WTC11 (cell line): ENCODE data around the gene C2orf80. TPM values are rescaled to one million over a fixed set of nuclear protein-coding genes. Genes with fewer than 3 reads are reported as not detected.

ENCODE experiments used
- ATAC-seq: fragments of 200-7000 bp; cut with Tn5 transposase; 2 replicates; pipeline ENCODE4 v1.10.0; 2021; ENCODE audit warnings: mild to moderate bottlenecking, moderate library complexity
- CTCF ChIA-PET: fragments of 300-600 bp; sonication (Branson Sonifier 250); formaldehyde crosslinking; loops from one replicate; lab custom pipeline; 2021; ENCODE audit warnings: antibody characterized with exemption; lab: Charles Lee
- POLR2A ChIA-PET: fragments of 350-600 bp; sonication (Branson Sonifier 250); formaldehyde crosslinking; loops from one replicate; lab custom pipeline; 2021; ENCODE audit warnings: antibody characterized with exemption; lab: Charles Lee
- DNase-seq: peaks from one replicate; pipeline ENCODE4 v3.0.0; 2021; ENCODE audit warnings: low spot score
- H3K27ac Mint-ChIP-seq: 2 replicates; pipeline ENCODE4 v1.8.0; 2021; ENCODE audit warnings: mixed read lengths
- H3K27me3 Mint-ChIP-seq: 2 replicates; pipeline ENCODE4 v1.8.0; 2021; ENCODE audit warnings: low read depth, mild to moderate bottlenecking, moderate library complexity, mixed read lengths
- H3K36me3 Mint-ChIP-seq: 2 replicates; pipeline ENCODE4 v1.8.0; 2021; ENCODE audit warnings: mixed read lengths
- H3K4me1 Mint-ChIP-seq: 2 replicates; pipeline ENCODE4 v1.8.0; 2022; ENCODE audit warnings: mixed read lengths
- H3K4me3 Mint-ChIP-seq: 2 replicates; pipeline ENCODE4 v1.8.0; 2021; ENCODE audit warnings: mild to moderate bottlenecking, moderate library complexity, mixed read lengths
- H3K9me3 Mint-ChIP-seq: 2 replicates; pipeline ENCODE4 v1.8.0; 2021; ENCODE audit warnings: mixed read lengths
- ATF1 ChIP-seq: sonication (generic); formaldehyde crosslinking; IDR thresholded peaks from 2 replicates; pipeline ENCODE4 v1.8.1; 2023; ENCODE audit warnings: mild to moderate bottlenecking, moderate library complexity, missing genetic modification reagents
- FOXJ3 ChIP-seq: sonication (generic); formaldehyde crosslinking; IDR thresholded peaks from 2 replicates; pipeline ENCODE4 v1.9.0; 2021; ENCODE audit warnings: missing genetic modification reagents, mild to moderate bottlenecking, borderline replicate concordance
- GTF2I ChIP-seq: fragments of 250-450 bp; sonication (Bioruptor Pico); conservative IDR thresholded peaks from 2 replicates; pipeline ENCODE4 v1.4.0; 2021; ENCODE audit warnings: mild to moderate bottlenecking
- HMGA2 ChIP-seq: fragments of 250-450 bp; sonication (Bioruptor Pico); IDR thresholded peaks from 2 replicates; pipeline ENCODE4 v1.4.0; 2021; ENCODE audit warnings: mild to moderate bottlenecking, moderate library complexity
- IRF2 ChIP-seq: sonication (generic); formaldehyde crosslinking; IDR thresholded peaks from 2 replicates; pipeline ENCODE4 v1.8.0; 2022; ENCODE audit warnings: low read depth, missing genetic modification reagents, borderline replicate concordance
- MXD4 ChIP-seq: fragments of 250-450 bp; sonication (Bioruptor Pico); IDR thresholded peaks from 2 replicates; pipeline ENCODE4 v1.8.0; 2021; ENCODE audit warnings: mild to moderate bottlenecking, moderate library complexity, borderline replicate concordance
- NFYB ChIP-seq: sonication (generic); formaldehyde crosslinking; conservative IDR thresholded peaks from 2 replicates; pipeline ENCODE4 v1.8.0; 2022; ENCODE audit warnings: low read depth, missing genetic modification reagents
- NR1H2 ChIP-seq: sonication (generic); formaldehyde crosslinking; IDR thresholded peaks from 2 replicates; pipeline ENCODE4 v1.9.0; 2021; ENCODE audit warnings: mild to moderate bottlenecking, moderate library complexity, missing genetic modification reagents
- NR2C2 ChIP-seq: sonication (generic); formaldehyde crosslinking; IDR thresholded peaks from 2 replicates; pipeline ENCODE4 v1.8.0; 2022; ENCODE audit warnings: mild to moderate bottlenecking, missing genetic modification reagents
- PRRX2 ChIP-seq: fragments of 250-450 bp; sonication (Bioruptor Pico); IDR thresholded peaks from 2 replicates; pipeline ENCODE4 v1.8.0; 2021; ENCODE audit warnings: mild to moderate bottlenecking
- TCF7 ChIP-seq: sonication (generic); formaldehyde crosslinking; IDR thresholded peaks from 2 replicates; pipeline ENCODE4 v1.8.0; 2022; ENCODE audit warnings: mild to moderate bottlenecking, low read depth, missing genetic modification reagents, moderate library complexity
- TEAD1 ChIP-seq: sonication (generic); formaldehyde crosslinking; IDR thresholded peaks from 2 replicates; pipeline ENCODE4 v1.8.0; 2022; ENCODE audit warnings: mild to moderate bottlenecking, missing genetic modification reagents
- ZBTB43 ChIP-seq: sonication (generic); formaldehyde crosslinking; IDR thresholded peaks from 2 replicates; pipeline ENCODE4 v1.8.1; 2023; ENCODE audit warnings: mild to moderate bottlenecking, missing genetic modification reagents
- ZNF121 ChIP-seq: sonication (generic); formaldehyde crosslinking; IDR thresholded peaks from 2 replicates; pipeline ENCODE4 v1.8.0; 2023; ENCODE audit warnings: missing genetic modification reagents
- ZNF138 ChIP-seq: sonication (generic); formaldehyde crosslinking; conservative IDR thresholded peaks from 2 replicates; pipeline ENCODE4 v1.8.1; 2022; ENCODE audit warnings: mild to moderate bottlenecking, moderate library complexity, missing genetic modification reagents
- ZNF263 ChIP-seq: sonication (generic); formaldehyde crosslinking; IDR thresholded peaks from 2 replicates; pipeline ENCODE4 v1.8.1; 2022; ENCODE audit warnings: low read depth, mild to moderate bottlenecking, moderate library complexity, missing genetic modification reagents
- ZNF416 ChIP-seq: fragments of 250-450 bp; sonication (Bioruptor Pico); IDR thresholded peaks from 2 replicates; pipeline ENCODE4 v1.9.0; 2021; ENCODE audit warnings: mild to moderate bottlenecking, inconsistent platforms
- total RNA-seq: library from RNA; stranded (reverse); gene quantifications from 3 replicates; pipeline ENCODE4 v1.2.3, GENCODE V29; 2021
- TF ChIP-seq, protein P1 (sequence below): sonication (generic); formaldehyde crosslinking; IDR thresholded peaks from 2 replicates; pipeline ENCODE4 v1.8.0; 2023; ENCODE audit warnings: missing genetic modification reagents, mild to moderate bottlenecking, borderline replicate concordance
- TF ChIP-seq, protein P2 (sequence below): sonication (generic); formaldehyde crosslinking; IDR thresholded peaks from 2 replicates; pipeline ENCODE4 v1.8.0; 2022; ENCODE audit warnings: mild to moderate bottlenecking, missing genetic modification reagents

The C2orf80 gene
- total RNA-seq, 1 experiment from 2014 or later = 0.87 TPM

GRCh38 chr2:208153156-208153555 lies 36.7 kb downstream of the C2orf80 start (continued):
- TF ChIP-seq, protein P1, sequence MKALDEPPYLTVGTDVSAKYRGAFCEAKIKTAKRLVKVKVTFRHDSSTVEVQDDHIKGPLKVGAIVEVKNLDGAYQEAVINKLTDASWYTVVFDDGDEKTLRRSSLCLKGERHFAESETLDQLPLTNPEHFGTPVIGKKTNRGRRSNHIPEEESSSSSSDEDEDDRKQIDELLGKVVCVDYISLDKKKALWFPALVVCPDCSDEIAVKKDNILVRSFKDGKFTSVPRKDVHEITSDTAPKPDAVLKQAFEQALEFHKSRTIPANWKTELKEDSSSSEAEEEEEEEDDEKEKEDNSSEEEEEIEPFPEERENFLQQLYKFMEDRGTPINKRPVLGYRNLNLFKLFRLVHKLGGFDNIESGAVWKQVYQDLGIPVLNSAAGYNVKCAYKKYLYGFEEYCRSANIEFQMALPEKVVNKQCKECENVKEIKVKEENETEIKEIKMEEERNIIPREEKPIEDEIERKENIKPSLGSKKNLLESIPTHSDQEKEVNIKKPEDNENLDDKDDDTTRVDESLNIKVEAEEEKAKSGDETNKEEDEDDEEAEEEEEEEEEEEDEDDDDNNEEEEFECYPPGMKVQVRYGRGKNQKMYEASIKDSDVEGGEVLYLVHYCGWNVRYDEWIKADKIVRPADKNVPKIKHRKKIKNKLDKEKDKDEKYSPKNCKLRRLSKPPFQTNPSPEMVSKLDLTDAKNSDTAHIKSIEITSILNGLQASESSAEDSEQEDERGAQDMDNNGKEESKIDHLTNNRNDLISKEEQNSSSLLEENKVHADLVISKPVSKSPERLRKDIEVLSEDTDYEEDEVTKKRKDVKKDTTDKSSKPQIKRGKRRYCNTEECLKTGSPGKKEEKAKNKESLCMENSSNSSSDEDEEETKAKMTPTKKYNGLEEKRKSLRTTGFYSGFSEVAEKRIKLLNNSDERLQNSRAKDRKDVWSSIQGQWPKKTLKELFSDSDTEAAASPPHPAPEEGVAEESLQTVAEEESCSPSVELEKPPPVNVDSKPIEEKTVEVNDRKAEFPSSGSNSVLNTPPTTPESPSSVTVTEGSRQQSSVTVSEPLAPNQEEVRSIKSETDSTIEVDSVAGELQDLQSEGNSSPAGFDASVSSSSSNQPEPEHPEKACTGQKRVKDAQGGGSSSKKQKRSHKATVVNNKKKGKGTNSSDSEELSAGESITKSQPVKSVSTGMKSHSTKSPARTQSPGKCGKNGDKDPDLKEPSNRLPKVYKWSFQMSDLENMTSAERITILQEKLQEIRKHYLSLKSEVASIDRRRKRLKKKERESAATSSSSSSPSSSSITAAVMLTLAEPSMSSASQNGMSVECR (CRISPR knock-in tag) = no peak
- no peak for TF ChIP-seq ZNF121 (CRISPR knock-in tag)
- TF ChIP-seq, protein P2, sequence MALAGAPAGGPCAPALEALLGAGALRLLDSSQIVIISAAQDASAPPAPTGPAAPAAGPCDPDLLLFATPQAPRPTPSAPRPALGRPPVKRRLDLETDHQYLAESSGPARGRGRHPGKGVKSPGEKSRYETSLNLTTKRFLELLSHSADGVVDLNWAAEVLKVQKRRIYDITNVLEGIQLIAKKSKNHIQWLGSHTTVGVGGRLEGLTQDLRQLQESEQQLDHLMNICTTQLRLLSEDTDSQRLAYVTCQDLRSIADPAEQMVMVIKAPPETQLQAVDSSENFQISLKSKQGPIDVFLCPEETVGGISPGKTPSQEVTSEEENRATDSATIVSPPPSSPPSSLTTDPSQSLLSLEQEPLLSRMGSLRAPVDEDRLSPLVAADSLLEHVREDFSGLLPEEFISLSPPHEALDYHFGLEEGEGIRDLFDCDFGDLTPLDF (CRISPR knock-in tag) = no peak
- no peak for TF ChIP-seq PRRX2 (CRISPR knock-in tag)
- TF ChIP-seq TCF7 = no peak
- TF ChIP-seq NR1H2 (CRISPR knock-in tag) = no peak
- TF ChIP-seq ZNF263 = no peak

DNA sequence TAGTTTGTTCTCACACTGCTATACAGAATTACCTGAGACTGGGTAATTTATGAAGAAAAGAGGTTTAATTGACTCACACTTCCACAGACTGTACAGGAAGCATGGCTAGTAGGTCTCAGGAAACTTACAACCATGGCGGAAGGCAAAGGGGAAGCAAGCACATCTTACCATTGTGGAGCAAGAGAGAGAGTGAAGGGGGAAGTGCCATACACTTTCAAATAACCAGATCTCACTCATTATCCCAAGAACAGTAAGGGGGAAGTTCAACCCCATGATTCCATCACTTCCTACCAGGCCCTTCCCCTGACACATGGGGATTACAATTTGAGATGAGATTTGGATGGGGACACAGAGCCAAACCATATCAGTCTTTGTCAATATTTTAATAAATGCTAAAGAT lies 38.9 kb downstream of the C2orf80 start:
- ChIA-PET POLR2A (no interaction called here), CTCF (no interaction called here)
- H3K27ac Mint-ChIP-seq = no peak overlapping the region
- no peak for ATAC-seq
- peaks cover 27% of the 10 kb centered on the region for H3K9me3 Mint-ChIP-seq
- no peak overlapping the region for H3K4me3 Mint-ChIP-seq
- H3K27me3 Mint-ChIP-seq = no peaks in the 10 kb centered on the region; the same call in 1 of the 2 replicates
- peaks cover 11% of the 10 kb centered on the region for H3K36me3 Mint-ChIP-seq
- H3K4me1 Mint-ChIP-seq = peaks cover 17% of the 10 kb centered on the region
- TF ChIP-seq, protein P2 (CRISPR knock-in tag) = no peak
- TF ChIP-seq, protein P1 (CRISPR knock-in tag) = no peak
- TF ChIP-seq IRF2 (CRISPR knock-in tag) (no peak), FOXJ3 (CRISPR knock-in tag) (no peak), ATF1 (CRISPR knock-in tag) (no peak), TEAD1 (no peak), ZNF416 (CRISPR knock-in tag) (no peak)
- no peak for DNase-seq

DNA sequence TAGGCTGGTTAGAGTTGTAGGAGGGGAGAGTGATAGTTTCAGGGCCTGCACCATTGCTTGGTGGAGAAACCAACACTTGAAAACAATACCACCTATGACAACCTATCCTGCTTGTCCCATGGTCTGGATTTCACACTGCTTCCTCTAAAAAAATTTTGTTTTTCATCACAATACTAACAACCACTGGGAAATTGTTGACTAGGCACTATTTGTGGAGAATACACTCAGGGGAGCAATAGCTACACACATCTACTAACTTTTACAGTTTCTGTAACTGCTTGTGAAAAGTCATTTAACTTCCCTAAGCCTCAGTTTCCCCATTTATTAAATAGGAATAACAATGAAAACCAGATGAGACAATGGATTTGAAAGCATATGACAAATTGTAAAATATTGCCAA lies 39.7 kb downstream of the C2orf80 start:
- DNase-seq = no peak
- Mint-ChIP-seq H3K4me3 (no peak overlapping the region), H3K27ac (no peak overlapping the region), H3K9me3 (peaks cover 27% of the 10 kb centered on the region), H3K27me3 (no peaks in the 10 kb centered on the region; the same call in 1 of the 2 replicates), H3K36me3 (peaks cover 11% of the 10 kb centered on the region), H3K4me1 (peaks cover 20% of the 10 kb centered on the region)
- ChIA-PET CTCF (interaction anchor here (0.7 to 3.2 kb wide), 2 partner anchors 48 to 121 kb away, joined by 4 to 30 read pairs; no protein-coding TSS in a partner anchor), POLR2A (no interaction called here)
- no peak for ATAC-seq
- TF ChIP-seq, protein P2 (CRISPR knock-in tag) = no peak
- TF ChIP-seq ZNF138 (CRISPR knock-in tag) = no peak
- TF ChIP-seq GTF2I (CRISPR knock-in tag) = no peak
- TF ChIP-seq HMGA2 = no peak
- no peak for TF ChIP-seq NFYB (CRISPR knock-in tag)
- no peak for TF ChIP-seq MXD4 (CRISPR knock-in tag)
- no peak for TF ChIP-seq NR2C2 (CRISPR knock-in tag)
- TF ChIP-seq ZBTB43 (CRISPR knock-in tag) = no peak
